ENCODE results near the gene TMEM151B. TPM values are rescaled to one million over a fixed set of nuclear protein-coding genes. Genes with fewer than 3 reads are reported as not detected.

Gene TMEM151B
- total and polyA plus RNA-seq, 2 of the 13 experiments (the other 11 are each of a cell fraction or from before 2014, with no cell fraction given), result not detected

DNA sequence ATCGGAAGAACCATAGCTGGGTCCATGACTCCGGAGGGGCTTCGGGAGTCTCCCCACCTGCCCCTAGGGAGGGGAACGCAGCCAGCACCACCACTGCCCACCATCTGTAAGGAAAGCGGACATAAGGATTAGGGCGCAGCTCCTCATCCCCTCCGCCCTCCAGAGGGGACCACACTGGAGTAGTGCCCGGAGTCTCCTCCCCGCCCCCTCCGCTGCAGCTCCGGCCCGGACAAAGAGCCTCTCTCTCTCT is 13.6 kb upstream of the TMEM151B start:
- H3K27ac ChIP-seq (ENCODE audit: extremely low read length, insufficient read depth, low read length), result peak overlapping the region; percentile 93
- in situ Hi-C loops (cut with HindIII; ENCODE audit: extremely low pct_ligation_motif_present, low pct_unique_long_range_greater_than_20kb) (no loop called here), intact Hi-C loops (cut with micrococcal nuclease; ENCODE audit: unreplicated experiment) (no loop called here)
- ATAC-seq, result no peak
- no peaks in the 10 kb centered on the region; a peak in 1 of 5 replicates for H3K27me3 ChIP-seq (ENCODE audit: control insufficient read depth in 1 of 2, insufficient read depth in 2 of 2, low read length in 2 of 2)
- WGBS (ENCODE audit: low lambda C conversion rate), result 1% methylated on average over 8 of the region's 12 CpGs
- peaks cover 17% of the 10 kb centered on the region for H3K79me2 ChIP-seq (ENCODE audit: insufficient read depth, low read length)
- H3K36me3 ChIP-seq (replicated peaks in 1 of 2; ENCODE audit: control insufficient read depth in 1 of 2, insufficient read depth in 2 of 2, low read length in 2 of 2), result peaks cover 28 to 56% of the 10 kb centered on the region in 2 experiments
- H3K4me2 ChIP-seq (ENCODE audit: low read depth, low read length), result peak overlapping the region; percentile 96
- ChIA-PET CTCF (ENCODE audit: low intra/inter-chr PET ratio, low total read pairs) (interaction anchor here (1.5 kb wide), 1 partner anchor 84 kb away, joined by 4 read pairs; no protein-coding TSS in a partner anchor), POLR2A (interaction anchor here (0.6 to 6.0 kb wide), 28 partner anchors 8 to 627 kb away, joined by 3 to 264 read pairs (median 5); partner anchors contain the start of genes AARS2, CDC5L, GTPBP2 and HSP90AB1)
- no peaks in the 10 kb centered on the region for H3K9me3 ChIP-seq (ENCODE audit: low read length)
- H3K4me3 ChIP-seq (replicated peaks in 1 of 3; ENCODE audit: insufficient read depth in 1 of 3, low read depth in 2 of 3, low read length in 3 of 3), result peak overlapping the region; percentile 66 to 84 (median 71)
- H4K20me1 ChIP-seq (ENCODE audit: insufficient read depth, low read length), result peaks cover 48% of the 10 kb centered on the region
- BruUV-seq (replicated peaks), result no TSS peak
- FAIRE-seq, result no peak
- H3K9ac ChIP-seq (ENCODE audit: insufficient read depth, low read depth, low read length), result peak overlapping the region; percentile 92
- no peak for DNase-seq (ENCODE audit: low spot score)
- peaks cover 55% of the 10 kb centered on the region for H3K4me1 ChIP-seq (ENCODE audit: insufficient read depth, low read length)
- H2AFZ ChIP-seq (ENCODE audit: low read length), result no peak overlapping the region
- TF ChIP-seq ZNF264 (CRISPR knock-in tag; IDR thresholded peaks at IDR 0.05) (peak; percentile 67; the same call in 1 of the 2 replicates), HNF4G (IDR thresholded peaks at IDR 0.05; ENCODE audit: borderline replicate concordance, low read depth, low read length) (peak; percentile 55; the same call in 1 of the 2 replicates), HNF4G (CRISPR knock-in tag; IDR thresholded peaks at IDR 0.05; ENCODE audit: borderline replicate concordance, low read depth) (no peak), ZNF124 (CRISPR knock-in tag; IDR thresholded peaks at IDR 0.05) (no peak; the same call in 1 of the 2 replicates), PAWR (CRISPR knock-in tag; IDR thresholded peaks at IDR 0.05; ENCODE audit: borderline replicate concordance) (no peak), PRPF4 (IDR thresholded peaks at IDR 0.05; ENCODE audit: low read depth, low read length, poor library complexity, severe bottlenecking) (peak; percentile 89), ZSCAN30 (CRISPR knock-in tag; IDR thresholded peaks at IDR 0.05) (no peak), DR1 (CRISPR knock-in tag; IDR thresholded peaks at IDR 0.05) (peak; percentile 75; the same call in 1 of the 2 replicates), ZNF572 (CRISPR knock-in tag; IDR thresholded peaks at IDR 0.05) (no peak), MIER3 (CRISPR knock-in tag; IDR thresholded peaks at IDR 0.05; ENCODE audit: borderline replicate concordance) (no peak), ARHGAP35 (CRISPR knock-in tag; IDR thresholded peaks at IDR 0.05; ENCODE audit: borderline replicate concordance) (no peak), ZNF781 (CRISPR knock-in tag; IDR thresholded peaks at IDR 0.05; ENCODE audit: borderline replicate concordance, not compliant biosample characterization) (no peak), RELA (CRISPR knock-in tag; IDR thresholded peaks at IDR 0.05) (no peak), FIP1L1 (IDR thresholded peaks at IDR 0.05; ENCODE audit: borderline replicate concordance, insufficient read depth, low read depth, low read length) (no peak), ZNF629 (CRISPR knock-in tag; conservative IDR thresholded peaks at IDR 0.05) (0 out of 2 replicates have a peak, but pooled peaks have one; percentile 22)
- TF ChIP-seq, protein P1, sequence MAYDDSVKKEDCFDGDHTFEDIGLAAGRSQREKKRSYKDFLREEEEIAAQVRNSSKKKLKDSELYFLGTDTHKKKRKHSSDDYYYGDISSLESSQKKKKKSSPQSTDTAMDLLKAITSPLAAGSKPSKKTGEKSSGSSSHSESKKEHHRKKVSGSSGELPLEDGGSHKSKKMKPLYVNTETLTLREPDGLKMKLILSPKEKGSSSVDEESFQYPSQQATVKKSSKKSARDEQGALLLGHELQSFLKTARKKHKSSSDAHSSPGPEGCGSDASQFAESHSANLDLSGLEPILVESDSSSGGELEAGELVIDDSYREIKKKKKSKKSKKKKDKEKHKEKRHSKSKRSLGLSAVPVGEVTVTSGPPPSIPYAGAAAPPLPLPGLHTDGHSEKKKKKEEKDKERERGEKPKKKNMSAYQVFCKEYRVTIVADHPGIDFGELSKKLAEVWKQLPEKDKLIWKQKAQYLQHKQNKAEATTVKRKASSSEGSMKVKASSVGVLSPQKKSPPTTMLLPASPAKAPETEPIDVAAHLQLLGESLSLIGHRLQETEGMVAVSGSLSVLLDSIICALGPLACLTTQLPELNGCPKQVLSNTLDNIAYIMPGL (CRISPR knock-in tag; IDR thresholded peaks at IDR 0.05; ENCODE audit: borderline replicate concordance in 1 of 2, low read depth in 1 of 2), result 0 out of 4 replicates have a peak, but pooled peaks of 1 of the 2 experiments have one; percentile 13
- TF ChIP-seq, protein P2, sequence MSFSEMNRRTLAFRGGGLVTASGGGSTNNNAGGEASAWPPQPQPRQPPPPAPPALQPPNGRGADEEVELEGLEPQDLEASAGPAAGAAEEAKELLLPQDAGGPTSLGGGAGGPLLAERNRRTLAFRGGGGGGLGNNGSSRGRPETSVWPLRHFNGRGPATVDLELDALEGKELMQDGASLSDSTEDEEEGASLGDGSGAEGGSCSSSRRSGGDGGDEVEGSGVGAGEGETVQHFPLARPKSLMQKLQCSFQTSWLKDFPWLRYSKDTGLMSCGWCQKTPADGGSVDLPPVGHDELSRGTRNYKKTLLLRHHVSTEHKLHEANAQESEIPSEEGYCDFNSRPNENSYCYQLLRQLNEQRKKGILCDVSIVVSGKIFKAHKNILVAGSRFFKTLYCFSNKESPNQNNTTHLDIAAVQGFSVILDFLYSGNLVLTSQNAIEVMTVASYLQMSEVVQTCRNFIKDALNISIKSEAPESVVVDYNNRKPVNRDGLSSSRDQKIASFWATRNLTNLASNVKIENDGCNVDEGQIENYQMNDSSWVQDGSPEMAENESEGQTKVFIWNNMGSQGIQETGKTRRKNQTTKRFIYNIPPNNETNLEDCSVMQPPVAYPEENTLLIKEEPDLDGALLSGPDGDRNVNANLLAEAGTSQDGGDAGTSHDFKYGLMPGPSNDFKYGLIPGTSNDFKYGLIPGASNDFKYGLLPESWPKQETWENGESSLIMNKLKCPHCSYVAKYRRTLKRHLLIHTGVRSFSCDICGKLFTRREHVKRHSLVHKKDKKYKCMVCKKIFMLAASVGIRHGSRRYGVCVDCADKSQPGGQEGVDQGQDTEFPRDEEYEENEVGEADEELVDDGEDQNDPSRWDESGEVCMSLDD (CRISPR knock-in tag; IDR thresholded peaks at IDR 0.05; ENCODE audit: borderline replicate concordance), result peak; percentile 44; the same call in 1 of the 2 replicates
- TF ChIP-seq, protein P3, sequence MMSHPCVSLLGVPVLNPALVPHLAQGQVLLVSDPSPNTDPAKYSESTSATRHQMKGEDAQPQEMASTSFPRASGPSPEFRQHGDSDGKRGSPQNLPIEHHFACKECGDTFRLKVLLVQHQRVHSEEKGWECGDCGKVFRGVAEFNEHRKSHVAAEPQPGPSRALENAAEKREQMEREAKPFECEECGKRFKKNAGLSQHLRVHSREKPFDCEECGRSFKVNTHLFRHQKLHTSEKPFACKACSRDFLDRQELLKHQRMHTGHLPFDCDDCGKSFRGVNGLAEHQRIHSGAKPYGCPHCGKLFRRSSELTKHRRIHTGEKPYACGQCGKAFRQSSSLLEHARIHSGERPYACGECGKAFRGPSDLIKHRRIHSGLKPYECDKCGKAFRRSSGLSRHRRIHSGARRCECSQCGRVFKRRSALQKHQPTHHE (CRISPR knock-in tag; IDR thresholded peaks at IDR 0.05; ENCODE audit: borderline replicate concordance), result 0 out of 2 replicates have a peak, but pooled peaks have one; percentile 74

Measured in HepG2 (cell line).